Esophagus muscularis mucosa (tissue), 3 donors: ENCODE data around the gene AKT1.

Experiments used
- EP300 ChIP-seq: sonication (generic); formaldehyde crosslinking; IDR thresholded peaks from one replicate; pipeline ENCODE4 v1.6.1; 2017; ENCODE audit warnings: antibody characterized with exemption
- TF ChIP-seq, protein P1 (sequence below), 3 experiments: fragments of 200-600 bp in 2 of 3; fragments of 450-650 bp in 1 of 3; sonication (generic) in 2 of 3; IDR thresholded peaks; one replicate each; pipeline ENCODE4 v1.5.1; 2017 to 2019; ENCODE audit warnings: antibody characterized with exemption in 3 of 3, mild to moderate bottlenecking in 2 of 3, moderate library complexity in 1 of 3

DNA sequence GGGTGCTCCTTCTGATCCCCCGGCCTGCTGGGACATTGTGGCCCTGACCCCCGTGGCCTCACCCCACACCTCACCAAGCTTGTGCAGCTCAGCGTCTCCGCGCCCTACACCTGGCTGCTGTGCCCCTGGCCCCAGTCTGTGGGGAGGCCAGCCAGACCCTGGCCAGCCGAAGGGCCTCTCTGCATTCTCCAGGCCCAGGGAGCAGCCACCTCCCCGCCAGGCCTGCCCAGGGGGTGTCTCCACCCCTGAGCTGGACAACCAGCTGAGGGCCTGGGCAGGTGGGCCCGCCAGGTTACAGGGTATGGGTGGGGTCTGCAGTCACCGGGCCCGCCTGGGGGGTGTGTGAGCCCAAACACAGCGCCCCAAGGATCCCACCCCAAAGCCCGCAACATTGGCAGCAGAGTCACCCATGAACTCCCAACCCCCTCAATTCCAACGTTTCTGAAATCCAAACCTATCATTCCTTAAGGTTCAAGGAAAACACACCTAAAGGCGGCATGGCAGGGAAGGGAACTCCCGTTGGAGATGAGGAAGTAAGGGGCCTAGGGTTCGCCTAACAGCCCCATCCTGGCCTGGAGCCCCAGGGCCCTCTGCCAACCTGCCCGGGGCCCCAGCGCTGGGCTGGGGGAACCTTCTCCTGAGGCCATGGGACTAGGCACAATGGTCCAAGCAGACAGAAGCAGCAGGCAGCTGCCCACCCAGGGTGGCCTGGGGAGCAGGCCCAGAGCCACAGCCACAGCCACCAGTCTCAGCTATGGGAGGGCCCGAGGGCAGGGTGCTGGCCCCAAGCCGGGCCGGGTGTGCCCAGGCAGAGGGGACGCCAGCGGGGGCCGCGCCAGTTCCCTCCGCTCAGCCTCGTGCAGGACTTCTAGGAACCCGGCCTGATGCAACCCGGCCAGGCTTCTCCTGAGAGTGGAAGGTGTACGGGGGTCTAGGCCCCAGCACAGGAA lies 8.5 kb downstream of the AKT1 start:
- TF ChIP-seq, protein P1, sequence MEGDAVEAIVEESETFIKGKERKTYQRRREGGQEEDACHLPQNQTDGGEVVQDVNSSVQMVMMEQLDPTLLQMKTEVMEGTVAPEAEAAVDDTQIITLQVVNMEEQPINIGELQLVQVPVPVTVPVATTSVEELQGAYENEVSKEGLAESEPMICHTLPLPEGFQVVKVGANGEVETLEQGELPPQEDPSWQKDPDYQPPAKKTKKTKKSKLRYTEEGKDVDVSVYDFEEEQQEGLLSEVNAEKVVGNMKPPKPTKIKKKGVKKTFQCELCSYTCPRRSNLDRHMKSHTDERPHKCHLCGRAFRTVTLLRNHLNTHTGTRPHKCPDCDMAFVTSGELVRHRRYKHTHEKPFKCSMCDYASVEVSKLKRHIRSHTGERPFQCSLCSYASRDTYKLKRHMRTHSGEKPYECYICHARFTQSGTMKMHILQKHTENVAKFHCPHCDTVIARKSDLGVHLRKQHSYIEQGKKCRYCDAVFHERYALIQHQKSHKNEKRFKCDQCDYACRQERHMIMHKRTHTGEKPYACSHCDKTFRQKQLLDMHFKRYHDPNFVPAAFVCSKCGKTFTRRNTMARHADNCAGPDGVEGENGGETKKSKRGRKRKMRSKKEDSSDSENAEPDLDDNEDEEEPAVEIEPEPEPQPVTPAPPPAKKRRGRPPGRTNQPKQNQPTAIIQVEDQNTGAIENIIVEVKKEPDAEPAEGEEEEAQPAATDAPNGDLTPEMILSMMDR (IDR thresholded peaks at IDR 0.05), result no peak
- no peak for TF ChIP-seq EP300
